ENCODE data around the gene PTH2R. TPM values are rescaled to one million over a fixed set of nuclear protein-coding genes. Genes with fewer than 3 reads are reported as not detected.

The PTH2R gene
- total and polyA plus RNA-seq, 2 of the 13 experiments (the other 11 are each of a cell fraction or from before 2014, with no cell fraction given): 0.04 TPM; not detected in 1

GRCh38 chr2:208407667-208408066 is 1.1 kb downstream of the PTH2R start:
- TF ChIP-seq STAG1 (CRISPR knock-in tag; IDR thresholded peaks at IDR 0.05) (peak; percentile 77), GFI1 (CRISPR knock-in tag; IDR thresholded peaks at IDR 0.05; ENCODE audit: borderline replicate concordance) (0 out of 2 replicates have a peak, but pooled peaks have one; percentile 43), SP2 (CRISPR knock-in tag; IDR thresholded peaks at IDR 0.05) (no peak), RAD21 (CRISPR knock-in tag; IDR thresholded peaks at IDR 0.05) (peak; percentile 41; the same call in 1 of the 2 replicates), ZBTB3 (CRISPR knock-in tag; IDR thresholded peaks at IDR 0.05; ENCODE audit: borderline replicate concordance, low read depth) (no peak), ZNF800 (CRISPR knock-in tag; IDR thresholded peaks at IDR 0.05) (no peak), RBM39 (IDR thresholded peaks at IDR 0.05; ENCODE audit: low read depth, low read length, poor library complexity, severe bottlenecking) (no peak), CTCF (CRISPR knock-in tag; IDR thresholded peaks at IDR 0.05) (peak; percentile 57), ZBTB40 (IDR thresholded peaks at IDR 0.05) (no peak), ZBTB40 (CRISPR knock-in tag; IDR thresholded peaks at IDR 0.05) (no peak), ZNF20 (CRISPR knock-in tag; IDR thresholded peaks at IDR 0.05) (no peak), MZF1 (CRISPR knock-in tag; IDR thresholded peaks at IDR 0.05; ENCODE audit: borderline replicate concordance) (no peak)
- H3K4me3 ChIP-seq (replicated peaks in 1 of 3; ENCODE audit: insufficient read depth in 1 of 3, low read depth in 2 of 3, low read length in 3 of 3): no peak overlapping the region
- no peak overlapping the region for H2AFZ ChIP-seq (ENCODE audit: low read length)
- H3K27me3 ChIP-seq (ENCODE audit: control insufficient read depth in 1 of 2, insufficient read depth in 2 of 2, low read length in 2 of 2): peaks cover 5 to 18% of the 10 kb centered on the region in 2 experiments; a peak in 2 of 5 replicates
- WGBS (ENCODE audit: low lambda C conversion rate): 10% methylated on average over 9 of the region's 9 CpGs
- no peaks in the 10 kb centered on the region for H3K4me1 ChIP-seq (ENCODE audit: insufficient read depth, low read length)
- POLR2A ChIA-PET: no interaction called here
- DNase-seq (ENCODE audit: low spot score): peak; percentile 3
- CTCF ChIA-PET (ENCODE audit: low intra/inter-chr PET ratio, low total read pairs): interaction anchor here (1.1 kb wide), 1 partner anchor 1017 kb away, joined by 3 read pairs; the partner anchor contains the start of gene MAP2
- H4K20me1 ChIP-seq (ENCODE audit: insufficient read depth, low read length): no peaks in the 10 kb centered on the region; the same call in 1 of the 2 replicates
- no peak overlapping the region for H3K4me2 ChIP-seq (ENCODE audit: low read depth, low read length)
- H3K79me2 ChIP-seq (ENCODE audit: insufficient read depth, low read length): no peaks in the 10 kb centered on the region
- intact Hi-C loops (cut with micrococcal nuclease; ENCODE audit: unreplicated experiment) (no loop called here), in situ Hi-C loops (cut with HindIII; ENCODE audit: extremely low pct_ligation_motif_present, low pct_unique_long_range_greater_than_20kb) (loop anchor here (10.0 to 25.0 kb wide), 4 partner anchors 937 to 1555 kb away; partner anchors contain the start of gene MAP2)
- peak; percentile 81 for ATAC-seq
- no peak for FAIRE-seq
- no peak overlapping the region for H3K9ac ChIP-seq (ENCODE audit: insufficient read depth, low read depth, low read length)
- no peaks in the 10 kb centered on the region for H3K9me3 ChIP-seq (ENCODE audit: low read length)
- BruUV-seq (replicated peaks): no TSS peak
- H3K36me3 ChIP-seq (replicated peaks in 1 of 2; ENCODE audit: control insufficient read depth in 1 of 2, insufficient read depth in 2 of 2, low read length in 2 of 2): no peaks in the 10 kb centered on the region
- H3K27ac ChIP-seq (ENCODE audit: extremely low read length, insufficient read depth, low read length): no peak overlapping the region

All from HepG2 (cell line).